Smooth muscle cell of the brain vasculature (primary cell): ENCODE data around the gene NOX4.
"Not testable (repeated sequence)": the region's sequence is repeated elsewhere in the genome, so short reads cannot be mapped to it uniquely, and the experiment has no call there.

Source experiments
- DNase-seq: peaks from one replicate; pipeline ENCODE4 v3.0.0-alpha.2; 2012; ENCODE audit warnings: low read depth, low spot score

Gene NOX4

GRCh38 chr11:89379976-89380771 lies 111.0 kb downstream of the NOX4 start:
- DNase-seq, result not testable (repeated sequence)

GRCh38 chr11:89378986-89379385 lies 112.2 kb downstream of the NOX4 start:
- not testable (repeated sequence) for DNase-seq

- DNase-seq, result not testable (repeated sequence)
These were observed 121.8 kb downstream of the NOX4 start for GRCh38 chr11:89369356-89369755.

- DNase-seq, result not testable (repeated sequence)
These were observed 126.3 kb downstream of the NOX4 start for GRCh38 chr11:89364856-89365255.

- DNase-seq, result no peak
These were observed 129.4 kb downstream of the NOX4 start for GRCh38 chr11:89361734-89362133.

- not testable (repeated sequence) for DNase-seq
These were observed 132.0 kb downstream of the NOX4 start for GRCh38 chr11:89359208-89359607.

- DNase-seq, result no peak
These were observed 132.4 kb downstream of the NOX4 start for GRCh38 chr11:89358761-89359160.

- no peak for DNase-seq
These were observed 135.5 kb downstream of the NOX4 start for GRCh38 chr11:89355646-89356045.

GRCh38 chr11:89354513-89354912 lies 136.7 kb downstream of the NOX4 start:
- DNase-seq, result not testable (repeated sequence)

GRCh38 chr11:89347071-89347470 lies 144.1 kb downstream of the NOX4 start:
- DNase-seq, result no peak

GRCh38 chr11:89346601-89347000 lies 144.6 kb downstream of the NOX4 start:
- no peak for DNase-seq

- not testable (repeated sequence) for DNase-seq
These were observed 148.1 kb downstream of the NOX4 start for GRCh38 chr11:89342880-89343572.

GRCh38 chr11:89340450-89340849 lies 150.7 kb downstream of the NOX4 start:
- DNase-seq, result not testable (repeated sequence)

GRCh38 chr11:89338073-89338472 lies 153.1 kb downstream of the NOX4 start:
- DNase-seq, result not testable (repeated sequence)

- not testable (repeated sequence) for DNase-seq
These were observed 154.0 kb downstream of the NOX4 start for GRCh38 chr11:89337100-89337650.

GRCh38 chr11:89333704-89334103 lies 157.5 kb downstream of the NOX4 start:
- DNase-seq, result peak; percentile 23

GRCh38 chr11:89331940-89332339 lies 159.2 kb downstream of the NOX4 start:
- not testable (repeated sequence) for DNase-seq

- DNase-seq, result no peak
These were observed 163.3 kb downstream of the NOX4 start for GRCh38 chr11:89327885-89328284.

GRCh38 chr11:89321401-89321800 lies 169.8 kb downstream of the NOX4 start:
- DNase-seq, result no peak

GRCh38 chr11:89310607-89311006 lies 180.6 kb downstream of the NOX4 start:
- not testable (repeated sequence) for DNase-seq

GRCh38 chr11:89309321-89309985 lies 181.7 kb downstream of the NOX4 start:
- not testable (repeated sequence) for DNase-seq

- DNase-seq, result not testable (repeated sequence)
These were observed 182.9 kb downstream of the NOX4 start for GRCh38 chr11:89308272-89308671.
